Measurements from ENCODE around the gene ANKRD33B.

ANKRD33B gene

DNA sequence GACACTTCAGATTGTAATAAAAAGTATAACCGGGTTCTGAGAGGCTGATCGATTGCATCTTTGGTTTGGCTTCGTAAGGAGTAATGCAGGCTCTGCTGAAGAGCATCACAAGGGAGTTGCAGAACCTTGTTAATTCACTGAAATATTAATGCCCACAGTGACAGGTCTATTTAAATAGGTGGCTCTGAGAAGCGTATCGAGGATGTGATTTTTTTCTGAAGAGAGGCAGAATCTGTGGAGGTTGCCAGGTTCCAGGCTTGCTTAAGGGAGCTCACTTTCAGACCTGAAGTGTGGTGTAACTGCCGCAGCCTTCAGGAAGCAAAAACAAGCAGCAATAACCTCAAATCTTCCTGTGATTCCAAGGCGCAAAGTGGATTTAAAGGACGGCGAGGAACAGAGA lies 80.3 kb downstream of the ANKRD33B start:
- DNase-seq: no peak

DNA sequence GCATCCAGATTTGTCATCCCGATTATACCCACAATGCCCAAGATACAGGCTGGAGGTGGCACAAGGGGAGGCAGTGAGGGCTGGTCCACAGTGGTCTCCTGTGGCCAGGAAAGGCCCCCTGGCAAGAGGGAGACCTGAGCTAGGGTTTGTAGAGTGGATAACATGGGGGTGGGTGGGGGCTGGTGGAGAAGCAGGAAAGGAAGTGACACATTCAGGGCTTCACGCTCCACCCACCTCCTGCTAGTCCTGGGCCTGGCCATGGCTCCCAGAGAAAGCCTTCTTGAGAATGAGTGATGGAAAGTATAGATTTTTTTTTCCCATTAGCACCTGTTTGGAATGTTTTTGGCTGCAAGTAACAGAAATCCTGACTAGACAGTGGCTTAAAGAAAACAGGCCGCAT lies 81.3 kb downstream of the ANKRD33B start:
- peak; percentile 19 for DNase-seq

DNA sequence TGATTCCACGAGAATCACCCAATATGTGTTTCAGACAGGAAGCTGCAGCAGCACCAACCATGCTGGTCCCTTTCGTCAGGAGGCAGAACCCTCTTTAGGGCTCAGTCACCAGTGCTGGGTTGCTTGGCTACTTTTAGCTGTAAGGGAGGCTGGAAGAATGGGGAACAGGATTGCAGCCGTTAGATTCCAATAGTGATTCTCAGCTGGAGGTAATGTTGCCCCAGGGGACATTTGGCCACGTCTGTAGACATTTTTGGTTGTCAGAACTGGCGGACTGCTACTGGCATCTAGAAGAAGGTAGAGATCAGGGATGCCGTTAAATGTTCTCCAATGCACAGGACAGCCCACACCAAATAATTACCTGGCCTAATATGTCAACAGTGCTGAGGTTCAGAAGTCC lies 81.8 kb downstream of the ANKRD33B start:
- DNase-seq: peak; percentile 19

DNA sequence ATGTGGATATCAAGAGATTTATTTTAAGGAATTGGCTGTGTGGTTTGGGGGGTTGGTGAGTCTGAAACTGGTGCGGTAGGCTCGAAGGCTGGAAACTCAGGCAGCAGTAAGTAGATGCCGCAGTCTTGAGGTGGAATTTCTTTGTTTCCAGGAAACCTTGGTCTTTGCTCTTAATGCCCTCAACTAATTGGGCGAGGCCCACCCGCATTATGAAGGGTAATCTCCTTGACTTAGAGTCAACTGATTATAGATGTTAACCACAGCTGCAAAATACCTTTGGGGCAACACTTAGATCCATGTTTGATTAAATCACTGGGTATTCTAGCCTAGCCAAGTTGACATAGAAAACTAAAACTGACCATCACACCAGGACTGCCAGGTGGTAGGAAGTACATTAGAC lies 83.8 kb downstream of the ANKRD33B start:
- peak; percentile 3 for DNase-seq

DNA sequence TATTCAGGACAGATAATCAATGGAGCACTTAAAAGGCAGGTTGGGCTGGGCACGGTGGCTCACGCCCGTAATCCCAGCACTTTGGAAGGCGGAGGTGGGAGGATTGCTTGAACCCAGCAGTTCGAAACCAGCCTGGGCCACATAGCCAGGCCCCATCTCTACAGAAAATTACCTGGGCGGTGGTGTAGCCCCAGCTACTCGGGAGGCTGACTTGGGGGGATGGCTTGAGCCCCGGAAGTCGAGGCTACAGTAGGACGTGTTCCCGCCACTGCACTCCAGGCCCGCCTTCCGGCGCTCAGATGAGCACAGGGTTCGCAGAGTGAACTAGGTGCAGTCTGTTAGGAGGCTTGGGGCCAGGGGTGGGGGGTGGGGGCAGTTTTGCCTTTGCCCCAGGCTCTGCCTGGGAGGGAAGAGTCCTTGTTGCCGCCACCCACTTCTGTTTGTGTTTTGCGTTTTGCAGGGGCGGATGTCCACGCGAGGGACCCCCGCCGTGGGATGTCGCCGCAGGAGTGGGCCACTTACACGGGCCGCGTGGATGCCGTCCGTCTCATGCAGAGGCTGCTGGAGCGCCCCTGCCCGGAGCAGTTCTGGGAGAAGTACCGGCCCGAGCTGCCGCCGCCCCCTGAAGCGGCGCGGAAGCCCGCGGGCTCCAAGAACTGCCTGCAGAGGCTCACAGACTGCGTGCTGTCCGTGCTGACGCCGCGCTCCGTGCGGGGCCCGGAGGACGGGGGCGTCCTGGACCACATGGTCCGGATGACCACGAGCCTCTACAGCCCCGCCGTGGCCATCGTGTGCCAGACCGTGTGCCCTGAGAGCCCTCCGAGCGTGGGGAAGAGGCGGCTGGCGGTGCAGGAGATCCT lies 85.2 kb downstream of the ANKRD33B start:
- DNase-seq: peak; percentile 24

DNA sequence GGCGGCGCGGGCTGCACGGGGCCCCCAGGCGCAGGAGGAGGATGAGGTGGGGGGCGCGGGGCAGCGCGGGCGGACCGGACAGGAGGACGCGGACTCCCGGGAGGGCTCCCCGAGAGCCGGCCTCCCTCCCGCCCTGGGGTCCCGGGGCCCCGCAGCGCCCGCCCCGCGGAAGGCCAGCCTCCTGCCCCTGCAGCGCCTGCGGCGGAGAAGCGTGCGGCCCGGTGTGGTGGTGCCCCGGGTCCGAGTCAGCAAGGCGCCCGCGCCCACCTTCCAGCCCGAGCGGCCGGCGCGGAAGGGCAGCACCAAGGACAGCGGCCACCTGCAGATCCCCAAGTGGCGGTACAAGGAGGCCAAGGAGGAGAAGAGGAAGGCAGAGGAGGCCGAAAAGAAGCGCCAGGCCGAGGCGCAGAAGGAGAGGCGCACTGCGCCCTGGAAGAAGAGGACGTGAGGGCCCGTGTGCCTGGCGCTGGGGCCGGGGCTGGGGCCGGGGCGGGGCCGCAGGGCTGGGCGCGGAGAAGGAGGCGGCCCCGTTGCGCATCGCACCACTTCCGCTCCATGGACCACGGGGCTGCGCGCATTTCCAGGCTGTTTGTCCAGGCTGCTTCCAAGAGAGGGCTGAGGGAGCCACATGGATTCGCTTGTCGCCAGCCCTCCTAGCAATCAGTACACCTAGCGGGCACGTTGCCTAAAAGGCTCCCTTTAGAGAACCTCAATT lies 86.0 kb downstream of the ANKRD33B start:
- DNase-seq: peak; percentile 26

DNA sequence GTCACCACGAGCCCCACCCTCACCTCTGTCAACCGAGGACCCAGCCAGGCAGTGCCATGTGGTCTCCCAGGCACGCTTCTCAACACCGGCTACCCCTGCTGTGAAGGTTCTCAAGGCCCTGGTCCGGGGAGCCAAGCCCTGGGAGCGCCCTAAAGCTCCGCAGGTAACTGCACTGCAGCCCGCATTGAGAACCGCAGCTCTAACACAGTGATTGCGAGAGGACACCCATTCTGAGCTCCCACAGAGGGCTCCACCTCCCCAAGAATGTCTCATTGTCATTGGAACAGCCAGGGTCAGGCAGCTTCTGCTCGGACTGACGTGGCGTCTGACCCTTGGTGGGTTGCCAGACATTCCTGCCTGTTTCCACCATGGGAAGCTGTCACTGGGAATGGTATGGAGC lies 88.3 kb downstream of the ANKRD33B start:
- DNase-seq: peak; percentile 21

DNA sequence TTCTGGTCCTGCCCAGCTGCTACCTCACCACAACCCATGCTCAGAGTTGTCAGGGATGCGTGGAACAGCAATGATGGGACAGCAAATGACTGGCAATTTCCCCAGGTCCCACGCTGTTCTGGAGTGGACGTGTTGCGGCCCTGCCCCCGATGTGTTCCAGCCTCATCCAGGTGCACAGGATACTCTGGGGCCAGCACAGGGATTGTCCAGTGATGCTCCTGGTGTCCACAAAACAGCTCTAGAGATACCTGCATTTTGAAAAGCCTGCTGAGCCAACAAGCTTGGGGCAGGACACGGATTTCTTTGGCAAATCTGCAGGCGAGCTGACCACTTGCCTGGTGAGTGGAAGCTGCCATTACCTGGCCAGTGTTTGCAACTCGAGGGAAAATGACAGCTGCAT lies 88.7 kb downstream of the ANKRD33B start:
- DNase-seq: peak; percentile 6

DNA sequence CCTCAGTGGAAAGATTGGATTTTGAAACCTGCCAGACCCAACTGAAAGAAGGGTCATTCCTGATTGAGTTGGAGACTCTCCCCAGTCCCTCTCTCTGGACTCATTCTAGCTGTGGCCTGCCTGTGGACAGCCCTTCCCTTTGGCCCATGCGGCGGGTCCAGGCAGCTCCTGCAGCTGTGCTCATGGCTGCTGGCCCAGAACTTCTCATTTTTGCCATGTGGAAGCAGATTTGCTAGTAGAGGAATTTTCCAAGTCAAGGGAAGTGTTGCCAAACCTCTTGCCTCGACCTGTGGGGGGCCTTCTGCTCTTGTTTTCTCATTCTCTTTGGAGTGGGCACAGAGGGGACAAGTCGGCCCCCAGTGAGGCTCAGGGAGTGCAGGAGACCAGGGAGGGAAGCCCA lies 89.2 kb downstream of the ANKRD33B start:
- DNase-seq: peak; percentile 12

DNA sequence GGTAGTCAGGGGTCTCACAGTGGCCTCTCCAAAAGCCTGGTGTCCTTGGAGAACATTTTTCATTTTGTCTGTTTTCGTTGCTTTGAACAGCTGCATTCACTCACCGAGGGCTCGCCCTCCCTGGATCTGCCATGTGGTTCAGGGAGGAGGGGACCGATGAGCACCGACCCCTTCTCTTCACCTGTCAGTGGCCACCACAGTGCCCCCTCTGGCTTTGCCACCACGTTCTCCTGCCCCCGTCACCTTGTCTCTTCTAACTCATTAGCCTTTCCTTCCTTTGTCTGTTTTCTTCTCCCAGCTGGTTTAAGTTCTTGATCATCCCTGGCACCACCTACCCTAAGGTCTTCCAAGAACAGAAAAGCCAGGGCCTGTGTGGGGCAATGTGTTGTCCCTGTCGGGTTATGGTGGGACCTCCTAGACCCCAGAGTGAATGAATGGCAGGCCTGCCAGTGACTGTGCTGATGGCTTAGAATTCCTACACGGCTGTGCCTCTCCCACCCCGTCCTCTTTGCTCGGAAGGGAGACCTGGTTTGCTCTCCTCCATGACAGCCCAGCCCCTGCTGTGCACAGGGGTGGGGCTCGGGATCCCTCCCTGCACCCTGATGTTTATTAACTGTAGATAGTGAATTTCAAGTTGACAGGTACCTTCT lies 90.0 kb downstream of the ANKRD33B start:
- peak; percentile 27 for DNase-seq

DNA sequence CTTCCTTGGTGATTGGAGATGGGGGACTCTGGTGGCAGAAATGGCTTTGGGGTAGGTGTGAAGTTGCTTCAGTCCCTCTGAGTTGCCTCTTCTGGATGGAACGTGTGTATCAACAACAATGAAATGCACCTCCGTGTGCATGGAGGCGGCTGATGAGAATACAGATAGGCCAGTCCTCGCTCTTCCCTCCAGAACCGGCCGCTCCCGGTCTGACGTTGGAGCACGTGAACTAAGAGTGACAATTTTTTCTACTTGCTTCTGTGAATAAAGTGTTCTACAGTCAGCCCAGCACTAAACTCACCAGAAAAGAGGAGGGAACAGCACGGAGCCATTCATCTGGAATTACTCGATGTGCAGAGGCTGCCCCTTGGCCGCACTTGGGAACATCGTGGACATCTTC lies 90.7 kb downstream of the ANKRD33B start:
- DNase-seq: no peak

DNA sequence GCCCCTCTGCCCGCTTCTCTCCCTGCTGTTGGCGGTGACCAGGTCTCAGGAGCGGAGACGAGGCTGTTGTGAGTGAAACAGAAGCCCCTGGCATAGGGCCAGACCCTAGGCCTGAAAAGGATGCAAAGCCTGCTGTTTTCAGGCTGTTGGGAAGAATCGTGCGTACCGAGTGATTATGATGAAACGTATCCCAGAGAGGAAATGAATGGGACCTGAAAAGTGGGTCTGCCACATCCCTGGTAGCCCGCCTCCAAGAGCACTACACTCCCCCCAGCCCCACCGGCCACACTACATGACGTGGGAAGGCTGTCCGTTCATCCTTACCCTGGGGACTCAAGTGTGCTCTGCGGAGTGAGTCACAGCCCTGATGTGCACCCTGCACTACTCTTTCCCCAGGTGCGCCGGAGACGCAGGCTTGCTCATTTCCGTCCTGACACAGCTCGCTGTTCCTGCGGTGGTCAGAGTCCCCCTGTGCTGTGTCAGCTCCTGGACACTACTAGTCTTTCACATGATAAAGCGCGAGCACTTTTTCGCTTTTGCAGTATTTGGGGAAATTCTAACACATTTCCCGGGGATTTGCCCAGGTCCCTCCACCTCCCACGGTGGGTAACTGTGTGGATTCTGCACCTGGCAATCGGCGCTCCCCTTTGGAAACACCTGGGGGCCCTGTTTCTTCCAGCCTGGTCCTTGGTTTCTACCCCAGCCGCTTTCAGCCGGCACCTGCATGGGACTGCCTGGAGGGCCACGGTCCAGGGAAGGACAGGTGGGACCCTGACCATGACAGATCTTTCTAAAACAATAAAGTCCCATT lies 91.5 kb downstream of the ANKRD33B start:
- peak; percentile 27 for DNase-seq

DNA sequence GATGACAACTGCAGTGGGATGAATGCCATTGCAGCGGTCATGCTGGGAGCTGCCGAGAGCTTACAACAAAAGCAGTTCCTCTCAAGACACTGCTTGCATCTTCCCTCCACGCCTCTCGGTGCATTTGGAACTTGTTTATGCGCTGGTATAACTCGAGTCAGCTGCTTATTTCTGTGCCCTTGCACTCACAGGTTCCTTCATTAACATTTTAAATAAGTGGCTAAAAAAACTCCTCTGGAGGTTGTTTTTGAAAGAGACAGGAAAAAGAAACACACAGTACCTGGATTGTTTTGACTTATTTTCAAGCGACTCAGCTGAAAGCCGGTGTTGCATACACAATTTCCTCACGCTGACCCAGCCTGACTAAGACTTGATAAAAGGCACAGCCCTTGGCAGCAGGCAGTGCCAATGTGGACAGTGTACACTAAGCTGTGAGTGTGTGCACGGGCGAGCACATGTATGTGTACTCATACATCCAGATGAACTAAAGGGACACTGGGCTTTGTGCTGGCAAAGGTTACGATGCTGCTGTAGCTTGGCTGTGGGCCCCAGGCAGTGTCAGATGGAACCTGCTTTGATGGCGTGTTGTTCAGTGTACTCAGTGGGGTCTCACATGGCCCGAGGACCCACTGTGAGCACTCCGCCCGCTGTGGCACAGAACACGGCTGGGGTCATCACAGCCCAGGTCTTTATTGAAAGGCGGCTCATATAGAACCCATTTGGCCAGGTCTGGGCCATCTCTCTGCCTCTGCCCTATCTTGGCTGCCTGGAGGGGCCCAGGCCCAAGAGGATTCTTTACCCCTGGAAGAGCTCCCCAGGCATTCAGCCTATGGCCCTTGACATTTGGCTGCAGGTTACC lies 92.3 kb downstream of the ANKRD33B start:
- peak; percentile 18 for DNase-seq

DNA sequence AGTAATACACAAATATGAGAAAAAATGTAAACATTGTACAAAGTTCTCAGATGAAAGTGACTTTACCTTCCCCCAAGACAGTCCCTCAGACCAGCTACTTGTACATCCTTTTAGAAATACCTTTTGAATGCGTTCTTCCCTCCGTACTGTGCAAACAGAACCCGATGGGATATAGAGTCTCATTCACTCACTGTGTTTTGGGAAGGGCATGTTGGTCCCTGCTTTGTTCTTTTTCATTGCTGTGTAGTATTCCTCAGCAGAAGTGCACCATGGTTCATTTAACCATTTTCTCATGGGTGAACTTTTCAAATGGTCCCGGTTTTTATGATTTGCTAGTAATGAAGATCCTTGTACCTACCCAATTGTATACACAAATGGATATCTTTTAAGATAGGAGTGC lies 94.4 kb downstream of the ANKRD33B start:
- no peak for DNase-seq

DNA sequence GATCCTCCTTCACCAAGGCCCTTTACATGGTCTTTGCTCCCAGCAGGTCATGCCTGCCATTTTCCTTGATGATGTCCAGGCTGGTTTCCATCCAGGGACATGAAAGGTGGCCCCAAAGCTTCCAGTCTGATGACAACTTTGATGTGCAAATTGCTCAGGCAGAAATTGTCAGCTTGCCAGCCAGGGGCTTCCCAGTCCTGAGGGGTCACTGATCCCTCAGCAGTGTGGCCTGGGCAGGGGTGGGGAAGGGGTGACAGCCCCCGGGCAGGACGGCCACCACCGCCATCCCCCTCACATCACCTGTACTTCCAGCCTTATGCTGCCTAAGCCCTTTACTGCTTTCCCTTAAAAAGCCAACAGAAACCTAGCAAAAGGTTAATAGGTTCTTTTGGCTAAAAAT lies 96.3 kb downstream of the ANKRD33B start:
- DNase-seq: peak; percentile 0

DNA sequence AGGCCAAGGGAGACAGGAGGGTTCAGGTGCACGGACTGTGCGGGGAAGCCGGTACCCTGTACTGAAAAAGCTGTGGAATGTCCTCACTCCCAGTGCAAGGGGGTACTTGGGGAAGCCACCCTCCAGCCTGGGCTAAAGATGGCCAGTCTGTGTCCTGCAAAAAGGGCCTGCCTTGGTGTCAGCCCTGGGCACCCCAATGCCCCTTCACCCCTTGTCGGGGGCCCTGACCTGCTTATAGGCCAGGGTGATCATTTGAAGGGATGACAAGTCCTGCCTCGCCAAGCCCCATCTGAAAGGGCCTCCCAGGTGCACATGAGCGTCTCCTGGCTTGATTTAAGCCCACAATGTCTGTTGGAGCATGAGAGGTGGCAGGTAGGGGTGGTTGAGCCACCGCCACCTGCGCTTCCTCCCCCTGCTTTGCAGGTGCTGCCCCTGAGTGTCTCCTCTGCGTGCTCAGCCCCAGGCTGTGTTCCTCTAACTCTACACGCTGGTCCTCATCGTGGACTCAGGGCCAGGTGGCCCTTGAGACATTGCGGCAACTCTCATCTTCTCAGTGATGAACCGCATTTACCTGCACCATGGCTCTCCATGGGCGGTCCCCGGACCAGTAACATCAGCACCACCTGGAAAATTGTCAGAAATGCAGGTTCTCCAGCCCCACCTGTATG lies 97.0 kb downstream of the ANKRD33B start:
- DNase-seq: peak; percentile 30

DNA sequence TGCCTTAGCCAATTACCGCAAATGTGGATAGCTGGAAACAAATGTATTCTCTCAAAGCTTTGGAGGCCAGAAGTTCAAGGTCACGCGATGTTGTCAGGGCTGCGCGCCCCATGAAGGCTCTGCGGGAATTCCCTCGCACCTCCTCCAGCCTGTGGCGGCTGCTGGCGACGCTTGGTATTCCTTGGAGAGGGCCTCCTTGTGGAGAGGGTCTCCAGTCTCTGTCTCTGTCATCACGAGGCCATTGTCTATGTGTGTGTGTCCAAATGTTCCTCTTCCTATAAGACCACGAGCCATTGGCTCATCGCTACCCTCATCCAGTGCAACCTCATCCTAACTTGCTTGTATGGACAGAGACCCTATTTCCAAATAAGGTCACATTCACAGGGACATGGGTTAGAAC lies 97.5 kb downstream of the ANKRD33B start:
- peak; percentile 6 for DNase-seq

DNA sequence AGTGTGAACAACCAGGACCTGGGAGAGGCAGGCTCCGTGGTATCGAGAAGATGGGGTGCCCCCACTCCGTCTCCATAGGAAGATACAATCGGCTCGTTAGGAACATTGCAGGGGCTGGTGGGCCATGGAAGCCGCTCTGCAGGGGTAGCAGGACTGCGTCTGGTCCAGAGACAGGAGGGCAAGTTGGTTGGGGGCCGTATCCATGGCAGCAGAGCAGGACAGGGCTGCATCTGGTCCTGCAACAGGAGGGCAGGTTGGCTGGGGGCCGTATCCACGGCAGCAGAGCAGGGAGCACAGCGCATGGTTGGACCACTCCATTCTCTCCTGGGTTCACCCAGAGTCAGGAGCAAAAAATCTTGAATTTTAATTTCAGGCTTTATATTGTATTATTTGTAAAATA lies 98.2 kb downstream of the ANKRD33B start:
- no peak for DNase-seq

DNA sequence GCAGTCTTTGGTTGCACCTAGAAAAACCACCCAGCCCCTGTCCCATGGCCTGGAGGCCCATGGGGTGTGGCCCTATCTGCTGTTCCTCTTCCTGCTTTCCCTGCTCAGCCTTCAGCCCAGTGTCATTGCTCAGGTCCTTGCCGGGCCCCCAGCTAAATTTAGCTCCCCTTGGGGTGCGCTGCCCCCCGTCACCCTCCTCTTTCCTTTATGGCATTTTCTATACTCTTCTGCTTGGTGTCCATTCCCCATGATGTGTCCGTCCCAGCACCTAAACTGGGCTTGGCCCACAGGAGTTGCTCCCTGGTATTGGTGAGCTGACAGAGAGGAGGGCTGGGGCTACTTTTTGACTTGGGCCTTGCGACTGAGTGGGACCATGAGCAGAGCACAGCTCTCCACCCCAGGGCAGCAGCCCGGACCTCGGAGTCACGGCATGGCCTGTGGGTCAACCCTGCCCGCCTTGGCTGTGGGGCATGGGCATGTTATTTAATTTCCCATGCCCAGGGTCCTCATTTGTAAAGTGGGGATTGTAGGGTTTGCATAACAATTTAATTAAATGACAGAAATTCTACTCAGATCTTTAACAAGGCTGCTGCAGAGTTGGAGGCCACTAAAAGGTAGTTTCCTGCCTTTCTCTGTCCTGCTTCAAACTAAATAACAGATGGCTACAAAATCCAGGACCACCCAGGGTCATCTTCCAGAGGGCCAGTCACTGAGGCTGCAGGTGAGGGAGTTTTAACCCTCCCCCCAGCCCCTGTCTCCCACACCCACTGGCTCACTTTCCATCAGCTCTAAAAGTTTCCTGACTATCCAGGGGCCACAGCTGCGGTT lies 99.0 kb downstream of the ANKRD33B start:
- peak; percentile 7 for DNase-seq

DNA sequence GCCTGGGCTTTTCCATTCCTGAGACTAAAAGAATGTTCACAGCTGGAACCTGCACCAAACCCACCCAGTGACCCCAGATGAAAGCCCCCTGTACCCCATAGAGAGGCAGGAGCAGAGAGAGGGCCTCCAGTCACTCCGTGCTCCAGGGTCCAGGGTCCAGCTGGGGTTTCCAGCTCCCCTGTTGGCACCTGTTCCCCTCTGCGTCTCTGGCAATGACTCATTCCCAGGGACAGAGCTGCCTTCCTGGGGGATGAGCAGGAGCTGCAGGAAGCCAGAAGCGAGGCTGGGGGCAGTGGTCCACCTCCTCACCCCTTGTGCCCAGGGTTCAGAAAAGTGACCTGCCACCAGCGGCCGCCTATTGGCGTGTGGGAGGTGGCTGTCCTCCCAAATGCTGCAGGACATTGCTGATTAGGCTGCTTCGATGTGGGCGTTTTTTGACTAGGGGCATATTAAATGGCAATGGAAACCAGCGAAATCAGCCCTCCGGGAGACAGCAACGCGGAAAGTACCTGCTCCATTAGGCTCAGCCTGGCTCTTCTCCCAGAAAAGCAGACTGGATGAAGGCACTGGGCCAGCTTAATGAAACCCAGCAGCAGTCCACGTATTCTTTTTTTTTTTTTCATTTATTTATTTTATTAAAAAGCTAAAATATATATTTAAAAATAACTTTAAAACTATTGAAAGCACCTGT lies 99.8 kb downstream of the ANKRD33B start:
- DNase-seq: peak; percentile 24
